Hepatocyte (in vitro differentiated cells): ENCODE measurements around the gene KRTAP2-2.

Experiments used
- EZH2 ChIP-seq: fragments of 200-600 bp; sonication (generic); IDR thresholded peaks from 2 replicates; pipeline ENCODE4 v1.6.1; 2016; ENCODE audit warnings: antibody characterized with exemption, mild to moderate bottlenecking, borderline replicate concordance
- EZH2phosphoT487 ChIP-seq: fragments of 200-600 bp; sonication (generic); IDR thresholded peaks from one replicate; pipeline ENCODE4 v1.6.1; 2018; ENCODE audit warnings: antibody characterized with exemption, mild to moderate bottlenecking, low read depth, moderate library complexity; ENCODE audit not compliant: unreplicated experiment, severe bottlenecking
- TF ChIP-seq, protein P1 (sequence below): fragments of 200-600 bp; sonication (generic); IDR thresholded peaks from 2 replicates; pipeline ENCODE4 v1.5.1; 2016; ENCODE audit warnings: antibody characterized with exemption, mild to moderate bottlenecking; ENCODE audit not compliant: poor library complexity

DNA sequence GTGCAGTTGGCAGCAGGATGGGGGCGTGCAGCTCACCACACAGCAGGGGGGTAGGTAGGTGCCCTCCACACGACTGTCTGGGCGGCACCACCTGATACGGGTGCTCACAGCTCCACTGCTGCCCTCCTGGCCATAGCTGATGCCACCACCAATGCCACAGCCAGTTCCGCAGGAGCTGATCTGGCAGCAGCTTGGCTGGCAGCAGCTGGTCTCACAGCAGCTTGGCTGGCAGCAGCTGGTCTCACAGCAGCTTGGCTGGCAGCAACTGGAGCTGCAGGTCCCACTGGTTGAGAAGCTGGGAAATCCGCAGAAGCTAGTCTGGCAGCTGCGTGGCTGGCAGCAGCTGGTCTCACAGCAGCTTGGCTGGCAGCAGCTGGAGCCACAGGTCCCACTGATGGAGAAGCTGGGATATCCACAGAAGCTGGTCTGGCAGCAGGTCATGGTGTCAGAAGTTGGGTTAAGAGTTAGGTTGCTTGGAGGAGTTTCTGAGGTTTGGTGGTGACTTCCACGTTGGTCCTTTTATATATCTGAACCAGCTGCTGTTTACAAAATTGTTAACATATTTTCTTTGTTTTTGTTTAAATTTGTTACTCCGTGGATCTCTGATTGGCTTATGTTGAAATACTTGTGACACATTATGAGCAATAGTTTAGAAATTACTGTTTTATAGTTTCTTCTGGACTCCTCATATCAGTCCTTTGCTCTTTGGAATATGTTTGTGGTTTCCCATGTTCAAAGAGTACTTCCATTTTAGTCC is 28.1 kb downstream of the KRTAP2-2 start, which contains the start of gene KRTAP1-5:
- TF ChIP-seq, protein P1, sequence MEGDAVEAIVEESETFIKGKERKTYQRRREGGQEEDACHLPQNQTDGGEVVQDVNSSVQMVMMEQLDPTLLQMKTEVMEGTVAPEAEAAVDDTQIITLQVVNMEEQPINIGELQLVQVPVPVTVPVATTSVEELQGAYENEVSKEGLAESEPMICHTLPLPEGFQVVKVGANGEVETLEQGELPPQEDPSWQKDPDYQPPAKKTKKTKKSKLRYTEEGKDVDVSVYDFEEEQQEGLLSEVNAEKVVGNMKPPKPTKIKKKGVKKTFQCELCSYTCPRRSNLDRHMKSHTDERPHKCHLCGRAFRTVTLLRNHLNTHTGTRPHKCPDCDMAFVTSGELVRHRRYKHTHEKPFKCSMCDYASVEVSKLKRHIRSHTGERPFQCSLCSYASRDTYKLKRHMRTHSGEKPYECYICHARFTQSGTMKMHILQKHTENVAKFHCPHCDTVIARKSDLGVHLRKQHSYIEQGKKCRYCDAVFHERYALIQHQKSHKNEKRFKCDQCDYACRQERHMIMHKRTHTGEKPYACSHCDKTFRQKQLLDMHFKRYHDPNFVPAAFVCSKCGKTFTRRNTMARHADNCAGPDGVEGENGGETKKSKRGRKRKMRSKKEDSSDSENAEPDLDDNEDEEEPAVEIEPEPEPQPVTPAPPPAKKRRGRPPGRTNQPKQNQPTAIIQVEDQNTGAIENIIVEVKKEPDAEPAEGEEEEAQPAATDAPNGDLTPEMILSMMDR: no peak
- no peak for TF ChIP-seq EZH2phosphoT487
- no peak for TF ChIP-seq EZH2
